ENCODE data around the gene HOXB3.

GRCh38 chr17:48599354-48599753 is 9.3 kb upstream of the HOXB3 start:
- TF ChIP-seq CTCF (conservative IDR thresholded peaks at IDR 0.05; ENCODE audit: low read depth, low read length) (no peak), EZH2 (IDR thresholded peaks at IDR 0.05; ENCODE audit: low read length, unreplicated experiment) (no peak), EZH2phosphoT487 (IDR thresholded peaks at IDR 0.05; ENCODE audit: borderline replicate concordance, low read length) (no peak)
